Trophoblast cell (in vitro differentiated cells and primary cell): Measurements from ENCODE around the gene NDST1.

Experiments used
- DNase-seq, 2 donors: peaks; one replicate each; pipeline ENCODE4 v3.0.0-alpha.2; 2016
- H2AFZ ChIP-seq: 2 replicates; pipeline ENCODE4 v1.6.1; 2013; ENCODE audit warnings: low read length, moderate library complexity, mild to moderate bottlenecking; ENCODE audit not compliant: insufficient read depth, poor library complexity
- H2AK5ac ChIP-seq: 2 replicates; pipeline ENCODE4 v1.6.1; 2013; ENCODE audit warnings: mild to moderate bottlenecking, low read length
- H2BK120ac ChIP-seq: 2 replicates; pipeline ENCODE4 v1.6.1; 2013; ENCODE audit warnings: low read length, mild to moderate bottlenecking, moderate library complexity; ENCODE audit not compliant: insufficient read depth, poor library complexity
- H2BK12ac ChIP-seq: 2 replicates; pipeline ENCODE4 v1.6.1; 2013; ENCODE audit warnings: mild to moderate bottlenecking, low read length, moderate library complexity
- H2BK5ac ChIP-seq: 2 replicates; pipeline ENCODE4 v1.6.1; 2013; ENCODE audit warnings: low read length, low read depth, moderate library complexity, mild to moderate bottlenecking; ENCODE audit not compliant: poor library complexity
- H3K14ac ChIP-seq: 2 replicates; pipeline ENCODE4 v1.6.1; 2013; ENCODE audit warnings: mild to moderate bottlenecking, low read length
- H3K18ac ChIP-seq: 2 replicates; pipeline ENCODE4 v1.6.1; 2013; ENCODE audit warnings: mild to moderate bottlenecking, low read length
- H3K23ac ChIP-seq: 2 replicates; pipeline ENCODE4 v1.6.1; 2013; ENCODE audit warnings: low read length
- H3K27ac ChIP-seq: 2 replicates; pipeline ENCODE4 v1.5.1; 2013; ENCODE audit warnings: low read depth, mild to moderate bottlenecking, inconsistent platforms, low read length, moderate library complexity
- H3K27me3 ChIP-seq: 2 replicates; pipeline ENCODE4 v1.6.1; 2013; ENCODE audit warnings: inconsistent platforms, mild to moderate bottlenecking, low read length, moderate library complexity; ENCODE audit not compliant: insufficient read depth
- H3K36me3 ChIP-seq, 2 experiments: 1 replicate in 1 of 2; 2 replicates in 1 of 2; pipeline ENCODE4 v1.6.1; 2013; ENCODE audit warnings: low read length in 2 of 2, mild to moderate bottlenecking in 2 of 2, moderate library complexity in 1 of 2; ENCODE audit not compliant: insufficient read depth in 2 of 2, control insufficient read depth in 1 of 2
- H3K4ac ChIP-seq: 2 replicates; pipeline ENCODE4 v1.6.1; 2013; ENCODE audit warnings: low read depth, mild to moderate bottlenecking, low read length, moderate library complexity
- H3K4me1 ChIP-seq, 2 experiments: 1 replicate in 1 of 2; 2 replicates in 1 of 2; pipeline ENCODE4 v1.6.1; 2013; ENCODE audit warnings: low read length in 2 of 2, mild to moderate bottlenecking in 2 of 2, moderate library complexity in 1 of 2; ENCODE audit not compliant: insufficient read depth in 2 of 2, control insufficient read depth in 1 of 2
- H3K4me2 ChIP-seq: 2 replicates; pipeline ENCODE4 v1.6.1; 2013; ENCODE audit warnings: inconsistent platforms, mild to moderate bottlenecking, low read length, moderate library complexity
- H3K4me3 ChIP-seq: 2 replicates; pipeline ENCODE4 v1.5.1; 2013; ENCODE audit warnings: mild to moderate bottlenecking, low read depth, low read length, inconsistent platforms
- H3K79me1 ChIP-seq: one replicate; pipeline ENCODE4 v1.6.1; 2013; ENCODE audit warnings: low read length
- H3K79me2 ChIP-seq: 2 replicates; pipeline ENCODE4 v1.6.1; 2013; ENCODE audit warnings: low read length, mild to moderate bottlenecking; ENCODE audit not compliant: control insufficient read depth, insufficient read depth, poor library complexity
- H3K9ac ChIP-seq: 2 replicates; pipeline ENCODE4 v1.6.1; 2013; ENCODE audit warnings: mild to moderate bottlenecking, low read length
- H3K9me3 ChIP-seq: 2 replicates; pipeline ENCODE4 v1.6.1; 2013; ENCODE audit warnings: low read depth, mild to moderate bottlenecking, control low read depth, inconsistent platforms, low read length; ENCODE audit not compliant: insufficient read depth
- H4K12ac ChIP-seq: 2 replicates; pipeline ENCODE4 v1.6.1; 2013; ENCODE audit warnings: low read depth, mild to moderate bottlenecking, low read length, moderate library complexity
- H4K8ac ChIP-seq: 2 replicates; pipeline ENCODE4 v1.6.1; 2013; ENCODE audit warnings: low read depth, mild to moderate bottlenecking, low read length, moderate library complexity
- H4K91ac ChIP-seq: one replicate; pipeline ENCODE4 v1.6.1; 2013; ENCODE audit warnings: low read depth, mild to moderate bottlenecking, low read length, moderate library complexity
- WGBS: extraction: QIAGEN DNeasy Blood & Tissue Kit; methylation state at CpG from one replicate; pipeline ENCODE4 v1.1.7; 2013; ENCODE audit warnings: missing lambda C conversion rate; ENCODE audit not compliant: insufficient read length, insufficient coverage; ENCODE audit errors: extremely low coverage; 5-methylcytosine and 5-hydroxymethylcytosine counted together

The NDST1 gene

GRCh38 chr5:150551066-150551465 is 43.1 kb downstream of the NDST1 start:
- no peaks in the 10 kb centered on the region for H3K79me1 ChIP-seq
- H3K9ac ChIP-seq: no peak overlapping the region
- peaks cover 86 to 90% of the 10 kb centered on the region in 2 experiments for H3K36me3 ChIP-seq
- no peak overlapping the region for H3K27ac ChIP-seq
- H3K4me1 ChIP-seq: no peaks in the 10 kb centered on the region
- no peak overlapping the region for H2BK5ac ChIP-seq
- no peak overlapping the region for H4K91ac ChIP-seq
- WGBS: no CpG with 5 or more reads among the region's 2 CpGs
- H3K79me2 ChIP-seq: no peaks in the 10 kb centered on the region
- H3K23ac ChIP-seq: no peak overlapping the region
- no peak overlapping the region for H3K4me2 ChIP-seq
- no peak overlapping the region for H4K12ac ChIP-seq
- H3K18ac ChIP-seq: no peak overlapping the region
- H3K4me3 ChIP-seq: no peak overlapping the region
- no peak overlapping the region for H2BK120ac ChIP-seq
- H2AFZ ChIP-seq: no peak overlapping the region
- no peak overlapping the region for H4K8ac ChIP-seq
- H3K9me3 ChIP-seq: peaks cover 5% of the 10 kb centered on the region
- H2AK5ac ChIP-seq: no peak overlapping the region
- no peak overlapping the region for H3K4ac ChIP-seq
- H2BK12ac ChIP-seq: no peak overlapping the region
- no peak overlapping the region for H3K14ac ChIP-seq
- DNase-seq: no peak
- no peaks in the 10 kb centered on the region for H3K27me3 ChIP-seq

GRCh38 chr5:150553402-150553801 is 45.5 kb downstream of the NDST1 start:
- Histone ChIP-seq H2AFZ (no peak overlapping the region), H3K14ac (no peak overlapping the region), H3K9me3 (peaks cover 3% of the 10 kb centered on the region), H3K27me3 (no peaks in the 10 kb centered on the region), H3K4me3 (no peak overlapping the region), H2BK12ac (no peak overlapping the region), H3K36me3 (peaks cover 79 to 88% of the 10 kb centered on the region in 2 experiments), H2BK5ac (no peak overlapping the region), H2AK5ac (no peak overlapping the region), H3K79me1 (no peaks in the 10 kb centered on the region), H4K12ac (no peak overlapping the region), H3K4me1 (no peaks in the 10 kb centered on the region), H4K91ac (no peak overlapping the region), H3K4me2 (no peak overlapping the region), H3K79me2 (no peaks in the 10 kb centered on the region), H3K27ac (no peak overlapping the region), H2BK120ac (no peak overlapping the region), H3K9ac (no peak overlapping the region), H3K18ac (no peak overlapping the region), H3K4ac (no peak overlapping the region), H4K8ac (no peak overlapping the region), H3K23ac (no peak overlapping the region)
- DNase-seq: no peak
- no CpG with 5 or more reads among the region's 17 CpGs for WGBS

- no peak overlapping the region for H2BK5ac ChIP-seq
- no peak overlapping the region for H3K9ac ChIP-seq
- H3K18ac ChIP-seq: no peak overlapping the region
- no peak overlapping the region for H4K91ac ChIP-seq
- no peak overlapping the region for H2AK5ac ChIP-seq
- peaks cover 74 to 87% of the 10 kb centered on the region in 2 experiments for H3K36me3 ChIP-seq
- DNase-seq: no peak
- no peak overlapping the region for H2AFZ ChIP-seq
- no peaks in the 10 kb centered on the region for H3K79me2 ChIP-seq
- no peaks in the 10 kb centered on the region for H3K79me1 ChIP-seq
- H3K4me2 ChIP-seq: no peak overlapping the region
- no peak overlapping the region for H3K14ac ChIP-seq
- no peak overlapping the region for H3K4me3 ChIP-seq
- no peak overlapping the region for H3K27ac ChIP-seq
- no peak overlapping the region for H3K23ac ChIP-seq
- no peaks in the 10 kb centered on the region for H3K4me1 ChIP-seq
- no peaks in the 10 kb centered on the region for H3K27me3 ChIP-seq
- WGBS: no CpG with 5 or more reads among the region's 8 CpGs
- H4K8ac ChIP-seq: no peak overlapping the region
- no peak overlapping the region for H2BK120ac ChIP-seq
- peaks cover 3% of the 10 kb centered on the region for H3K9me3 ChIP-seq
- peak overlapping the region; percentile 25 for H4K12ac ChIP-seq
- no peak overlapping the region for H3K4ac ChIP-seq
- no peak overlapping the region for H2BK12ac ChIP-seq
Measured at GRCh38 chr5:150553911-150554310, 46.0 kb downstream of the NDST1 start.

DNA sequence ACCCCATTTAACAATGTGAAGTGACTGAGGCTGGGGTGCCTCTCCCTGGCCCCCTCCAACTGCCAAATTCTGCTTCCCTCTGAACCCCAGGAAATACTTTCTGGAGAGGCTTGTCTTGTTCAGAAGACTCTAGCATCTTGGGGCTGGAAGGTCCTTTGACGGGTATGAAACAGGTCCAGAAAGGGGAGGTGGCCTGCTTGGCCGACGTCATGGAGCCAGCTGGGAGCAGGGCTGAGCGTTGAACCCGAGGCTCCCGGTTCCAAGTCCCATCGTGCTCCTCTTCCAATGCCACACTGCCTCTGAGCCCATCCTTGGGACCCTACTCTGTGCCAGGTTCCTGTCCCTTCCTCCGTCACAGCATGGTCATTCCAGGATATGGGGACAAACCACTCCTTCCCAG is 46.9 kb downstream of the NDST1 start:
- Histone ChIP-seq H3K4me3 (no peak overlapping the region), H2AFZ (no peak overlapping the region), H2BK5ac (no peak overlapping the region)

More for the DNA sequence above, 46.9 kb downstream of the NDST1 start:
- Histone ChIP-seq H3K18ac (no peak overlapping the region), H3K79me2 (no peaks in the 10 kb centered on the region), H3K27me3 (no peaks in the 10 kb centered on the region), H3K9ac (no peak overlapping the region), H4K8ac (no peak overlapping the region), H3K4me1 (peaks cover 4 to 5% of the 10 kb centered on the region in 2 experiments), H3K27ac (no peak overlapping the region), H3K4ac (no peak overlapping the region), H3K36me3 (peaks cover 67 to 84% of the 10 kb centered on the region in 2 experiments), H3K9me3 (peaks cover 3% of the 10 kb centered on the region), H2BK12ac (no peak overlapping the region), H2AK5ac (no peak overlapping the region), H3K4me2 (no peak overlapping the region), H3K14ac (no peak overlapping the region), H2BK120ac (no peak overlapping the region), H3K23ac (no peak overlapping the region), H3K79me1 (no peaks in the 10 kb centered on the region), H4K91ac (no peak overlapping the region), H4K12ac (no peak overlapping the region)
- no peak for DNase-seq
- WGBS: no CpG with 5 or more reads among the region's 8 CpGs
